Esophagus (tissue), 2 donors: ENCODE measurements around the gene ARPC5. TPM values are rescaled to one million over a fixed set of nuclear protein-coding genes. Genes with fewer than 3 reads are reported as not detected.

Experiments used
- H3K27ac ChIP-seq, 2 donors: one replicate each; pipeline ENCODE4 v1.5.1; 2013; ENCODE audit warnings: low read depth in 2 of 2, mild to moderate bottlenecking in 2 of 2, inconsistent platforms in 1 of 2, low read length in 1 of 2, moderate library complexity in 1 of 2
- H3K27me3 ChIP-seq, 2 donors: one replicate each; pipeline ENCODE4 v1.6.1; 2013; ENCODE audit warnings: low read length in 2 of 2, control low read depth in 1 of 2, mild to moderate bottlenecking in 1 of 2; ENCODE audit not compliant: insufficient read depth in 2 of 2, control insufficient read depth in 1 of 2
- H3K36me3 ChIP-seq, 2 donors: one replicate each; pipeline ENCODE4 v1.6.1; 2013; ENCODE audit warnings: low read length in 1 of 2; ENCODE audit not compliant: control insufficient read depth in 2 of 2, insufficient read depth in 2 of 2
- H3K4me1 ChIP-seq, 2 donors: one replicate each; pipeline ENCODE4 v1.6.1; 2013; ENCODE audit warnings: low read length in 1 of 2; ENCODE audit not compliant: control insufficient read depth in 2 of 2, insufficient read depth in 2 of 2
- H3K4me3 ChIP-seq, 2 donors: one replicate each; pipeline ENCODE4 v1.5.1; 2013; ENCODE audit warnings: low read length in 2 of 2, mild to moderate bottlenecking in 2 of 2, low read depth in 1 of 2, moderate library complexity in 1 of 2
- H3K9me3 ChIP-seq, 2 donors: one replicate each; pipeline ENCODE4 v1.6.1; 2013; ENCODE audit warnings: mild to moderate bottlenecking in 2 of 2, low read depth in 1 of 2, low read length in 1 of 2, moderate library complexity in 1 of 2; ENCODE audit not compliant: control insufficient read depth in 2 of 2, insufficient read depth in 1 of 2
- WGBS, 2 donors: extraction: QIAGEN DNeasy Blood & Tissue Kit; methylation state at CpG; one replicate each; pipeline ENCODE4 v1.1.7; 2013; 5-methylcytosine and 5-hydroxymethylcytosine counted together
- polyA plus RNA-seq, 2 donors: library from polyadenylated mRNA; stranded (reverse); fragments of 200-250 nt; gene quantifications; one replicate each; pipeline ENCODE4 v1.2.3, GENCODE V29; 2013
- donor health status: healthy with polysubstance abuse.
- donor health status: Bipolar disorder and iron deficiency.

ARPC5 gene
- polyA plus RNA-seq, 2 donors, result 77.7 to 90.3 TPM

DNA sequence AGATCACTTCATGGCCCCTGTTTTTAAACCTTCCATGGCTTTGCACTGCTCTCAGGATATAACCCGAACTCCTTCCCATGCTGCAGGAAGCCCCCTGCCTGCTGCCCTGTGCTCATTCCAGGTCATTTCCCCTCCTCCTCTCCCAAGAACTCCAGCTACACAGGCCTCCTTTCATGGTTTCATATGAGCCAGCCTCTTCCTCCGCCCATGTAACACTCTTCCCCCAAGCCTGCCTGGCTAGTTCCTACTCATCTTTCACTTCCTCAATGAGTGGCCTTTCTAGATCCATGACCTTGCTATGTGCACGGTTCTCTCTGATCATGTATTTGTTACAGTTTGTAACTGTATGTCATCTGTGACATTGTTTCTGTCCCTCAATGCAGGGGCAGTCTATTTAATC, 42.2 kb downstream of the ARPC5 start:
- no peaks in the 10 kb centered on the region for H3K9me3 ChIP-seq
- 65 to 69% methylated on average over 3 of the region's 3 CpGs for WGBS, 2 donors
- H3K4me1 ChIP-seq, result peaks cover 3 to 11% of the 10 kb centered on the region in 2 donors
- H3K4me3 ChIP-seq, result no peak overlapping the region
- H3K27me3 ChIP-seq, result no peaks in the 10 kb centered on the region
- H3K36me3 ChIP-seq, result no peaks in the 10 kb centered on the region
- H3K27ac ChIP-seq, result no peak overlapping the region

GRCh38 chr1:183592733-183593132, 42.9 kb downstream of the ARPC5 start:
- H3K27me3 ChIP-seq, result no peaks in the 10 kb centered on the region
- no peaks in the 10 kb centered on the region for H3K36me3 ChIP-seq
- peaks cover 3 to 11% of the 10 kb centered on the region in 2 donors for H3K4me1 ChIP-seq
- H3K27ac ChIP-seq, result no peak overlapping the region
- 92 to 97% methylated on average over 7 of the region's 7 CpGs for WGBS, 2 donors
- H3K4me3 ChIP-seq, result no peak overlapping the region
- no peaks in the 10 kb centered on the region for H3K9me3 ChIP-seq

DNA sequence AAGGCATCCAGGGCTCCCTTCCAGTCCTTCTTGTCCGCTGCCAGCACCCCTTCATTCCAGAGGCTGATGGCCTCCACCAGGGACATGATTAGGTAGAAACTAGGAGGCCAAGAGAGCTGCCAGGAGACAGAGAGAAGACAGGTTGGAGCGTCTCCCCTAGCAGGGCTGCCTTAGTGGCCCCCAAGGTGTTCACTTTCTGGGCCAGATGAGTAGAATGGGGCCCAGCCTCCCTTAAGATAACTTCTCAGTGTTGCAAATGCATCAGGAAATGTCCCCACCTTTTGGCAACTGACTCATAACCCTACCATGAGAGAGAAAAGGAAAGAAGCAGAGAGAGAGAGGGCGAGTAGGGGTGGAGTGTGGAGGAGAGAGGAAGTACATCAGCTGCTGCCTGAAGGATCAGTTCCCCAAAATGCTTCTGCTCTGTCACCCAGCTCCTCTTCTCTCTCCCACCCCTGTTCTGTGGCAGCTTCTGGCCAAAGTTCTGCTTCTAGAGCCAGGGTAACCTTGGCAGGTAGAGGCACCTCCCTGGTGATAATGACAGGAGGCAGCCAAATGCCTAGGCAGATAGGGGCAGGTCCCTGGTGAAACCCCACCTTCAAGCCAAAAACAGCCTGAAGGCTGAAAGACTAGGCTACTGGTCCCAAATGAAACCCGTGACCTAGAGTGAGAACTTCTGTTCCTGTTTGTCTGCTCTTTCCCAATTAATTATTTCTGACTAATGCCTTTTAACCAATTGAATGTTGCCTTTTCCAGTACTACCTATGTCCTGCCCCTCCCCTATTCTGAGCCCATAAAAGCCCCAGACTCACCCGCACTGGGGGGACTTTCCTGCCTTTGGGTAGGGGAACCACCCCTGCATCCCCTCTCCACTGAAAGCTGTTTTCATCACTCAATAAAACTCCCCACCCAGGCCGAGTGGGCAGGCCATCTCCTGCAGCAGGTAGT, 45.1 kb downstream of the ARPC5 start, which contains the start of gene NCF2:
Gene NCF2, minus strand, starts transcription at position 216 of the 948 bp plus-strand sequence. Its CDS starts 130 bp downstream, at position 86.
- Histone ChIP-seq H3K9me3 (no peaks in the 10 kb centered on the region), H3K27me3 (no peaks in the 10 kb centered on the region), H3K27ac (peak within 1 kb of the TSS; percentile 80 to 92), H3K4me1 (peaks cover 3 to 11% of the 10 kb centered on the region in 2 donors), H3K4me3 (no peak within 1 kb of the TSS), H3K36me3 (no peaks in the 10 kb centered on the region)
- 58 to 66% methylated on average over 6 of the region's 6 CpGs for WGBS, 2 donors

DNA sequence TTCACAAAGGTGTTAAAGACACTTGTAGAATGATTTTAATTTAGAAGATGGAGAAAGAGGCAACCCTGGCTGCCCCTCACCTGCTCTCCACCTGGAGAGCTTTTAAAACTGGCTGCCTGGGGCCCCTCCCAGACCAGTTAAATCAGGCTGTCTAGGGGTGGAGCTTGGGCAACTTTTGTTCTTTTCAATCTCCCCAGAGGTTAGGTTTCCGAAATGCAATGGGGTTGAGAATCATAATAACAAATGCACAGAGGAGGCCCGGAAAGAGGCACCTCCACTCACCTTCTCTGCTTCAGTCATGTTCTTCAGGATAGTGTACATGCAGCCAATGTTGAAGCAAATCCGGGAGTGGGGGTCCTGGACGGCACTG, 45.7 kb downstream of the ARPC5 start:
- no peaks in the 10 kb centered on the region for H3K36me3 ChIP-seq
- H3K4me1 ChIP-seq, result peaks cover 3 to 11% of the 10 kb centered on the region in 2 donors
- H3K27me3 ChIP-seq, result no peaks in the 10 kb centered on the region
- WGBS, 2 donors, result 78 to 83% methylated on average over 4 of the region's 4 CpGs
- H3K27ac ChIP-seq, result peak overlapping the region; percentile 57 to 92
- H3K9me3 ChIP-seq, result no peaks in the 10 kb centered on the region
- H3K4me3 ChIP-seq, result no peak overlapping the region

GRCh38 chr1:183589384-183589783, 46.2 kb downstream of the ARPC5 start:
- 88 to 90% methylated on average over 5 of the region's 5 CpGs for WGBS, 2 donors
- H3K27ac ChIP-seq, result peak overlapping the region in 1 of 2 donors; percentile 57
- H3K4me3 ChIP-seq, result no peak overlapping the region

DNA sequence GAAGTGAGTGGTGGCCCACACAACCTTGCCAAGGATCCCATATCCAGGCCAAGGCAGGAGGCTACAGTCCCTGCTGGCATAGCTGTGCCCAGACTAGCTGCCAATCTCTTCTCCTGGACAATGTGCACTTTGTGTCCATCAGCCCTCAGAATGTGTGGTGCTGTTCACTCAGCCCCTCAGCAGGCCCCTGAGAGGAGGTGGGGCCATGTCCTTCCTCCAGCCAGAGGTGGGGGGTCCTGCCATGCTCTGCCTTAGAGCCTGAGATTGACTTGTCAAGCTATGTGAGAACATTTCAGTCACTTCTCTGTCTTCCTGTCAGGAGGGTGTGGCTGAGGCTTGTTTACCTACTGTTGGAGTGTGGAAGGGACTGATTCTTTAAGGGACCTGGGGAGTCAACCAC, 46.8 kb downstream of the ARPC5 start:
- H3K27me3 ChIP-seq, result no peaks in the 10 kb centered on the region
- peak overlapping the region in 1 of 2 donors; percentile 6 for H3K4me3 ChIP-seq
- no peaks in the 10 kb centered on the region for H3K36me3 ChIP-seq
- peak overlapping the region; percentile 49 to 83 for H3K27ac ChIP-seq
- H3K9me3 ChIP-seq, result no peaks in the 10 kb centered on the region
- peaks cover 3 to 11% of the 10 kb centered on the region in 2 donors for H3K4me1 ChIP-seq

More at GRCh38 chr1:183589384-183589783, 46.2 kb downstream of the ARPC5 start:
- H3K9me3 ChIP-seq, result no peaks in the 10 kb centered on the region
- no peaks in the 10 kb centered on the region for H3K27me3 ChIP-seq
- peaks cover 3 to 11% of the 10 kb centered on the region in 2 donors for H3K4me1 ChIP-seq
- no peaks in the 10 kb centered on the region for H3K36me3 ChIP-seq

- WGBS, 2 donors, result 88 to 97% methylated on average over 8 of the region's 8 CpGs
- Histone ChIP-seq H3K4me3 (no peak overlapping the region), H3K4me1 (peaks cover 3 to 8% of the 10 kb centered on the region in 2 donors), H3K27ac (no peak overlapping the region), H3K27me3 (no peaks in the 10 kb centered on the region), H3K36me3 (no peaks in the 10 kb centered on the region), H3K9me3 (no peaks in the 10 kb centered on the region)
Observed at GRCh38 chr1:183586926-183587325, 48.7 kb downstream of the ARPC5 start.

- Histone ChIP-seq H3K9me3 (no peaks in the 10 kb centered on the region), H3K4me3 (no peak overlapping the region), H3K4me1 (peaks cover 3 to 8% of the 10 kb centered on the region in 2 donors), H3K27ac (no peak overlapping the region), H3K27me3 (no peaks in the 10 kb centered on the region), H3K36me3 (no peaks in the 10 kb centered on the region)
- WGBS, 2 donors, result 99 to 100% methylated on average over 1 of the region's 1 CpG
Observed at GRCh38 chr1:183586455-183586854, 49.1 kb downstream of the ARPC5 start.

DNA sequence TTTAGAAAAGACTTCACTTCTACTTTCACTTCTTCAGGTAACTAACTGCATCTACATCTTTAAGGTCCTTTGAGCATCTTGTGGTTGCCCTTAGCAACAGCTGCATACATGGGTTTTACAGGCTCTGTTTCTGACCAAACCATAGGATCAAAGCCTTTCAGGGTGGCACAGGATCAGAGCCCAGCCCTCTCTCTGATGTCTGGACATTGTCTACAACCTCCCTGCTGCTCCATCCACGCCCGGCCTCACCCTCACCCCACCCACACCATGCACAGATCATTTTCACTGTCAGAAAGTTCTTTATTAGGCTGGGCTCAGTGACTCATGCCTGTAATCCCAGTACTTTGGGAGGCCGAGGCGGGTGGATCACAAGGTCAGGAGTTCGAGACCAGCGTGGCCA, 50.5 kb downstream of the ARPC5 start:
- no peaks in the 10 kb centered on the region for H3K9me3 ChIP-seq
- peaks cover 3 to 5% of the 10 kb centered on the region in 2 donors for H3K4me1 ChIP-seq
- H3K4me3 ChIP-seq, result no peak overlapping the region
- no peaks in the 10 kb centered on the region for H3K27me3 ChIP-seq
- no peaks in the 10 kb centered on the region for H3K36me3 ChIP-seq
- no peak overlapping the region for H3K27ac ChIP-seq
- 60 to 63% methylated on average over 6 of the region's 6 CpGs for WGBS, 2 donors
